NCI-H524 treated with DMSO at 0.1 percent for 48 hours (cell line): ENCODE results near the gene RAET1L.
"Not testable (repeated sequence)": the region's sequence is repeated elsewhere in the genome, so short reads cannot be mapped to it uniquely, and the experiment has no call there.

ENCODE experiments used
- DNase-seq: peaks from one replicate; lab custom pipeline; 2025; lab: John Stamatoyannopoulos, UW

The RAET1L gene

GRCh38 chr6:149991472-149991795, 33.9 kb downstream of the RAET1L start:
- DNase-seq, result not testable (repeated sequence)

GRCh38 chr6:149990661-149991471, 34.5 kb downstream of the RAET1L start:
- no peak for DNase-seq

GRCh38 chr6:149990212-149990660, 35.1 kb downstream of the RAET1L start:
- no peak for DNase-seq

- no peak for DNase-seq
Observed at GRCh38 chr6:149988550-149989346, 36.6 kb downstream of the RAET1L start.

GRCh38 chr6:149987602-149988107, 37.7 kb downstream of the RAET1L start:
- DNase-seq, result no peak

- no peak for DNase-seq
Observed at GRCh38 chr6:149985481-149985937, 39.8 kb downstream of the RAET1L start.

GRCh38 chr6:149984773-149985172, 40.6 kb downstream of the RAET1L start:
- no peak for DNase-seq

- no peak for DNase-seq
Observed at GRCh38 chr6:149983145-149983544, 42.2 kb downstream of the RAET1L start.

- no peak for DNase-seq
Observed at GRCh38 chr6:149979293-149979692, 46.0 kb downstream of the RAET1L start.

- no peak for DNase-seq
Observed at GRCh38 chr6:149978610-149979009, 46.7 kb downstream of the RAET1L start.

GRCh38 chr6:149977221-149977620, 48.1 kb downstream of the RAET1L start:
- no peak for DNase-seq

- DNase-seq, result no peak
Observed at GRCh38 chr6:149975400-149975799, 49.9 kb downstream of the RAET1L start.

GRCh38 chr6:149974825-149975224, 50.5 kb downstream of the RAET1L start:
- DNase-seq, result no peak

GRCh38 chr6:149974394-149974793, 50.9 kb downstream of the RAET1L start:
- DNase-seq, result not testable (repeated sequence)

- DNase-seq, result no peak
Observed at GRCh38 chr6:149969635-149970034, 55.7 kb downstream of the RAET1L start.

- not testable (repeated sequence) for DNase-seq
Observed at GRCh38 chr6:149968909-149969308, 56.4 kb downstream of the RAET1L start.
